Stimulated activated CD8-positive, alpha-beta memory T cell treated with anti-CD3 and anti-CD28 coated beads, Interleukin-2, amount 100 ng/mL, for 1 hour (primary cell): ENCODE results near the gene MCTP2.

ENCODE experiments used
- DNase-seq, 2 donors: peaks; one replicate each; pipeline ENCODE4 v3.0.0-alpha.2; 2020; ENCODE audit warnings: low read depth in 2 of 2

MCTP2 gene

GRCh38 chr15:94352636-94353487 lies 121.5 kb downstream of the MCTP2 start:
- no peak for DNase-seq

- DNase-seq, result no peak
Measured at GRCh38 chr15:94353488-94353820, 122.1 kb downstream of the MCTP2 start.

GRCh38 chr15:94354655-94355054 lies 123.3 kb downstream of the MCTP2 start:
- no peak for DNase-seq

- no peak for DNase-seq
Measured at GRCh38 chr15:94359716-94360115, 128.4 kb downstream of the MCTP2 start.

- DNase-seq, result no peak
Measured at GRCh38 chr15:94360251-94360685, 128.9 kb downstream of the MCTP2 start.

GRCh38 chr15:94362385-94363092 lies 131.2 kb downstream of the MCTP2 start:
- no peak for DNase-seq

- no peak for DNase-seq
Measured at GRCh38 chr15:94363382-94363781, 132.0 kb downstream of the MCTP2 start.

- DNase-seq, result no peak
Measured at GRCh38 chr15:94366781-94367180, 135.4 kb downstream of the MCTP2 start.

GRCh38 chr15:94367726-94368535 lies 136.6 kb downstream of the MCTP2 start:
- DNase-seq, result no peak

GRCh38 chr15:94370206-94370935 lies 139.0 kb downstream of the MCTP2 start:
- no peak for DNase-seq

GRCh38 chr15:94370936-94371285 lies 139.6 kb downstream of the MCTP2 start:
- no peak for DNase-seq

- DNase-seq, result no peak
Measured at GRCh38 chr15:94372821-94373220, 141.5 kb downstream of the MCTP2 start.

GRCh38 chr15:94375997-94376396 lies 144.6 kb downstream of the MCTP2 start:
- no peak for DNase-seq

- DNase-seq, result no peak
Measured at GRCh38 chr15:94379986-94380385, 148.6 kb downstream of the MCTP2 start.

GRCh38 chr15:94380798-94381197 lies 149.4 kb downstream of the MCTP2 start:
- no peak for DNase-seq

GRCh38 chr15:94381384-94381783 lies 150.0 kb downstream of the MCTP2 start:
- no peak for DNase-seq

GRCh38 chr15:94383041-94383440 lies 151.7 kb downstream of the MCTP2 start:
- DNase-seq, result no peak

- no peak for DNase-seq
Measured at GRCh38 chr15:94383706-94384105, 152.3 kb downstream of the MCTP2 start.

GRCh38 chr15:94385441-94385840 lies 154.1 kb downstream of the MCTP2 start:
- DNase-seq, result no peak

GRCh38 chr15:94386351-94386750 lies 155.0 kb downstream of the MCTP2 start:
- no peak for DNase-seq

- DNase-seq, result no peak
Measured at GRCh38 chr15:94387442-94387841, 156.1 kb downstream of the MCTP2 start.
